ENCODE results near the gene GABRP. TPM values are rescaled to one million over a fixed set of nuclear protein-coding genes. Genes with fewer than 3 reads are reported as not detected.

GABRP gene
- not detected in 2 replicates for total RNA-seq

GRCh38 chr5:170783498-170784247 lies at the start of gene GABRP:
TSS of gene GABRP (plus strand) at chr5:170783725. CDS start at chr5:170788616, 4,891 bp downstream.

GRCh38 chr5:170861917-170862766 lies 78.6 kb downstream of the GABRP start, which contains the start of gene RANBP17:
TSS of gene RANBP17 (plus strand) at chr5:170862018.

Other genes starting within 250 kb of the GABRP start
- gene RANBP17, start 78.3 kb downstream of the GABRP start, total RNA-seq: 4.4 and 5.1 TPM in 2 replicates